ENCODE measurements around the gene TNFAIP6. TPM values are rescaled to one million over a fixed set of nuclear protein-coding genes. Genes with fewer than 3 reads are reported as not detected.

The TNFAIP6 gene
- total RNA-seq, 2 experiments from 2014 or later: not detected

DNA sequence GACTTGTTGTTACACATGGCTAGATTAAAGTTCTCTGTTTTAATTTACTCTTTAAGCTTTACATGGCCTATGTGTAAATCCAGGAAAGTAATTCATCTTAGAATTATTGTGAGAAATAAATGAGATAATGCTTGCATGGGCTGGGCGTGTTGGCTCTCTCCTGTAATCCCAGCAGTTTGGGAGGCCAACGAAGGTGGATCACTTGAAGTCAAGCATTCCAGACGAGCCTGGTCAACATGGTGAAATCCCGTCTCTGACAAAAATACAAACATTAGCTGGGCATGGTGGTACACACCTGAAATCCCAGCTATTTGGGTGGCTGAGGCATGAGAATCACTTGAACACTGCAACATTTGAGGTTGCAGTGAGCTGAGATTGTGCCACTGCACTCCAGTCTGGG is 48.0 kb downstream of the TNFAIP6 start:
- no peak overlapping the region for H3K4me2 ChIP-seq (ENCODE audit: low read length)
- no peak overlapping the region for H3K27ac ChIP-seq (ENCODE audit: low read depth, low read length, poor library complexity, severe bottlenecking)
- H3K9me3 ChIP-seq (ENCODE audit: low read length): no peaks in the 10 kb centered on the region
- H4K20me1 ChIP-seq (ENCODE audit: insufficient read depth, low read length): no peaks in the 10 kb centered on the region
- peaks cover 3% of the 10 kb centered on the region for H3K4me1 ChIP-seq (ENCODE audit: insufficient read depth, low read length, poor library complexity, severe bottlenecking)
- no peak overlapping the region for H2AFZ ChIP-seq (ENCODE audit: low read length)
- no peaks in the 10 kb centered on the region for H3K36me3 ChIP-seq (ENCODE audit: insufficient read depth, low read length)
- no peak for DNase-seq (ENCODE audit: low spot score)
- BruUV-seq (replicated peaks): no TSS peak
- H3K79me2 ChIP-seq (ENCODE audit: insufficient read depth, low read depth, low read length): peaks cover 6% of the 10 kb centered on the region
- intact Hi-C loops (cut with micrococcal nuclease; ENCODE audit: unreplicated experiment): loop anchor here (10.0 kb wide), 1 partner anchor 121 kb away; the partner anchor contains the start of gene NMI
- H3K9me2 ChIP-seq (ENCODE audit: insufficient read depth, low read length): no peaks in the 10 kb centered on the region
- no peak overlapping the region for H3K4me3 ChIP-seq (ENCODE audit: low read depth, low read length, poor library complexity, severe bottlenecking)
- POLR2A ChIA-PET: interaction anchor here (0.6 to 1.0 kb wide), 2 partner anchors 17 to 18 kb away, joined by 3 read pairs; no protein-coding TSS in a partner anchor
- TF ChIP-seq, protein P1, sequence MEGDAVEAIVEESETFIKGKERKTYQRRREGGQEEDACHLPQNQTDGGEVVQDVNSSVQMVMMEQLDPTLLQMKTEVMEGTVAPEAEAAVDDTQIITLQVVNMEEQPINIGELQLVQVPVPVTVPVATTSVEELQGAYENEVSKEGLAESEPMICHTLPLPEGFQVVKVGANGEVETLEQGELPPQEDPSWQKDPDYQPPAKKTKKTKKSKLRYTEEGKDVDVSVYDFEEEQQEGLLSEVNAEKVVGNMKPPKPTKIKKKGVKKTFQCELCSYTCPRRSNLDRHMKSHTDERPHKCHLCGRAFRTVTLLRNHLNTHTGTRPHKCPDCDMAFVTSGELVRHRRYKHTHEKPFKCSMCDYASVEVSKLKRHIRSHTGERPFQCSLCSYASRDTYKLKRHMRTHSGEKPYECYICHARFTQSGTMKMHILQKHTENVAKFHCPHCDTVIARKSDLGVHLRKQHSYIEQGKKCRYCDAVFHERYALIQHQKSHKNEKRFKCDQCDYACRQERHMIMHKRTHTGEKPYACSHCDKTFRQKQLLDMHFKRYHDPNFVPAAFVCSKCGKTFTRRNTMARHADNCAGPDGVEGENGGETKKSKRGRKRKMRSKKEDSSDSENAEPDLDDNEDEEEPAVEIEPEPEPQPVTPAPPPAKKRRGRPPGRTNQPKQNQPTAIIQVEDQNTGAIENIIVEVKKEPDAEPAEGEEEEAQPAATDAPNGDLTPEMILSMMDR (conservative IDR thresholded peaks at IDR 0.05; ENCODE audit: low read length): no peak
- TF ChIP-seq EZH2phosphoT487 (IDR thresholded peaks at IDR 0.05; ENCODE audit: borderline replicate concordance, low read depth, low read length): no peak
- CTCF ChIA-PET (ENCODE audit: unreplicated experiment): no interaction called here

DNA sequence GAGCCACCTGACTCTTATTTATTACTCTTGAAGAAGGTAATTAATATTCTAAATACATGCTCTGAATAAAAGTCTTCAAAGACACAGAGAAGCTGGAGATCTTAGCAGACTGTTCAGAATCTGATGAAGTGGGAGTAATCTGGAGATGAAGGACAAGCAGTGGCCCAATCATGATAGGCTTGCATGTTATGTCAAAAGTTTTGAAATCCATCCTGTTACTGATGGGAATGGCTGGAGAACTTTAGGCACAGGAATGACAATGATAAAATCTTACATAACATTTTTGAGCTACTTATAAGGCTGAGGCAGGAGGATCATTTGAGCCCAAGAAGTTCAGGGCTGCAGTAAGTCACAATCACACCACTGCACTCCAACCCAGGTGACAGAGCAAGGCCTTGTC is 49.9 kb downstream of the TNFAIP6 start:
- Histone ChIP-seq H2AFZ (ENCODE audit: low read length) (no peak overlapping the region), H3K4me3 (ENCODE audit: low read depth, low read length, poor library complexity, severe bottlenecking) (no peak overlapping the region), H3K36me3 (ENCODE audit: insufficient read depth, low read length) (peaks cover 11% of the 10 kb centered on the region), H3K9me2 (ENCODE audit: insufficient read depth, low read length) (no peaks in the 10 kb centered on the region), H3K79me2 (ENCODE audit: insufficient read depth, low read depth, low read length) (peaks cover 25% of the 10 kb centered on the region), H3K4me1 (ENCODE audit: insufficient read depth, low read length, poor library complexity, severe bottlenecking) (peaks cover 14% of the 10 kb centered on the region), H4K20me1 (ENCODE audit: insufficient read depth, low read length) (peaks cover 5% of the 10 kb centered on the region; the same call in 1 of the 2 replicates), H3K27ac (ENCODE audit: low read depth, low read length, poor library complexity, severe bottlenecking) (no peak overlapping the region), H3K9me3 (ENCODE audit: low read length) (no peaks in the 10 kb centered on the region), H3K4me2 (ENCODE audit: low read length) (no peak overlapping the region)
- BruUV-seq (replicated peaks): no TSS peak
- CTCF ChIA-PET (ENCODE audit: unreplicated experiment): no interaction called here
- DNase-seq (ENCODE audit: low spot score): no peak
- intact Hi-C loops (cut with micrococcal nuclease; ENCODE audit: unreplicated experiment): loop anchor here (10.0 kb wide), 1 partner anchor 122 kb away; the partner anchor contains the start of gene NMI
- TF ChIP-seq, protein P1 (conservative IDR thresholded peaks at IDR 0.05; ENCODE audit: low read length): no peak
- no peak for TF ChIP-seq EZH2phosphoT487 (IDR thresholded peaks at IDR 0.05; ENCODE audit: borderline replicate concordance, low read depth, low read length)
- POLR2A ChIA-PET: no interaction called here

Measured in OCI-LY7 (cell line).